Lower lobe of right lung (tissue), 2 donors: ENCODE measurements around the gene SYT15. TPM values are rescaled to one million over a fixed set of nuclear protein-coding genes. Genes with fewer than 3 reads are reported as not detected.

Experiments used
- ATAC-seq, 2 donors: fragments of 200-7000 bp; cut with Tn5 transposase; one replicate each; pipeline ENCODE4 v1.9.1; 2020 to 2022; ENCODE audit warnings: mild to moderate bottlenecking in 2 of 2, moderate library complexity in 2 of 2
- DNase-seq: peaks from one replicate; pipeline ENCODE4 v3.0.0-alpha.2; 2020
- H3K27ac ChIP-seq: fragments of 200-600 bp; one replicate; pipeline ENCODE4 v1.8.0; 2022
- H3K27me3 ChIP-seq: fragments of 200-600 bp; one replicate; pipeline ENCODE4 v1.8.0; 2022; ENCODE audit warnings: low read depth
- H3K36me3 ChIP-seq: fragments of 200-600 bp; one replicate; pipeline ENCODE4 v1.8.0; 2022; ENCODE audit warnings: mild to moderate bottlenecking
- H3K4me1 ChIP-seq: fragments of 200-600 bp; one replicate; pipeline ENCODE4 v1.8.0; 2022
- H3K4me3 ChIP-seq: fragments of 200-600 bp; one replicate; pipeline ENCODE4 v1.8.0; 2022; ENCODE audit warnings: mild to moderate bottlenecking
- H3K9me3 ChIP-seq: fragments of 200-600 bp; one replicate; pipeline ENCODE4 v1.8.0; 2022
- CTCF ChIP-seq: fragments of 200-600 bp; IDR thresholded peaks from one replicate; pipeline ENCODE4 v1.8.0; 2022; ENCODE audit warnings: antibody characterized with exemption, mild to moderate bottlenecking
- intact Hi-C: fragments of 100-400 bp; cut with DNase I; formaldehyde crosslinking; loops from one replicate; pipeline ENCODE4 v1.11.0; 2022
- total RNA-seq: library from RNA; stranded (reverse); fragmentation: NEBNext Ultra II Directional; extraction: Animal tissue kit (Norgen Biotek cat#: 25700); gene quantifications from one replicate; pipeline ENCODE4 v1.2.1, GENCODE V29; 2021
- donor health status: DM: no; HTN: yes; CAD: no; lungs with severe emphysema.

SYT15 gene
- total RNA-seq, 1 donor from 2014 or later, result 34.5 TPM

DNA sequence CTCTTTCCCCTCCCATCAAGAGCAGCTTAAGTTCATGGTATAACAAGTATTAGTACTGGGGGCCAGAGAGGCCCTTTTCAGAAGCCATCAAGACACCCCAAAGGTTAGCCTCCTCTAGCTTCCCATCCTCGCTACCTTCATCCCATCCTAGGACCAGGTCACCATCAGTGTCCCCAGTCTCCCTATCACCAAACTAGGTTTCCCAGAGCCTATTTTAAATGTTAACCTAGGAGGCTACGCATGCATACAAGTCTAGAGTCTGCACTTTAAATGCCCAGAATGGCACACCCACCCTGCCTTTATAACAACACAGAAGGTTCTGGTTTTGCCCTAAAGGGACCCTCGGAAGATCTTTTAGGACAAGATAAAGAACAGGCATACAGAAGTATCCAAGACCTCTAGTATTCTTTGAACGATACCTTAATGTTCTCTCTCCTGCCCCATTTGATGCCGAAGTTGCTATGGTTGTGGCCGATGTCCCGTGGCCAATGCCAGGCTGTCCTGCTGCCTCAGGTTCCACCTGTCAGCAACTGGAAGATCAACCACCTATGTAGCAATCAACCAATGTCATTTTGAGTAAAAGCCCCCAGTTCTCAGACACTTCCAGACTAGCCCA, 24.7 kb upstream of the SYT15 start:
- Histone ChIP-seq H3K36me3 (peaks cover 12% of the 10 kb centered on the region), H3K4me1 (peaks cover 16% of the 10 kb centered on the region), H3K27ac (no peak overlapping the region), H3K27me3 (peaks cover 46% of the 10 kb centered on the region), H3K9me3 (no peaks in the 10 kb centered on the region), H3K4me3 (no peak overlapping the region)
- DNase-seq (no peak), ATAC-seq (no peak)
- intact Hi-C loops, result no loop called here
- TF ChIP-seq CTCF, result no peak

GRCh38 chr10:46555366-46555712, 23.6 kb upstream of the SYT15 start:
- H3K27ac ChIP-seq, result peak overlapping the region; percentile 59
- DNase-seq, result no peak
- ATAC-seq, result peak; percentile 16 to 50
- H3K4me1 ChIP-seq, result peaks cover 16% of the 10 kb centered on the region
- intact Hi-C loops, result no loop called here
- H3K36me3 ChIP-seq, result peaks cover 5% of the 10 kb centered on the region
- H3K9me3 ChIP-seq, result no peaks in the 10 kb centered on the region
- peak overlapping the region; percentile 60 for H3K4me3 ChIP-seq
- no peak for TF ChIP-seq CTCF
- H3K27me3 ChIP-seq, result peaks cover 52% of the 10 kb centered on the region

DNA sequence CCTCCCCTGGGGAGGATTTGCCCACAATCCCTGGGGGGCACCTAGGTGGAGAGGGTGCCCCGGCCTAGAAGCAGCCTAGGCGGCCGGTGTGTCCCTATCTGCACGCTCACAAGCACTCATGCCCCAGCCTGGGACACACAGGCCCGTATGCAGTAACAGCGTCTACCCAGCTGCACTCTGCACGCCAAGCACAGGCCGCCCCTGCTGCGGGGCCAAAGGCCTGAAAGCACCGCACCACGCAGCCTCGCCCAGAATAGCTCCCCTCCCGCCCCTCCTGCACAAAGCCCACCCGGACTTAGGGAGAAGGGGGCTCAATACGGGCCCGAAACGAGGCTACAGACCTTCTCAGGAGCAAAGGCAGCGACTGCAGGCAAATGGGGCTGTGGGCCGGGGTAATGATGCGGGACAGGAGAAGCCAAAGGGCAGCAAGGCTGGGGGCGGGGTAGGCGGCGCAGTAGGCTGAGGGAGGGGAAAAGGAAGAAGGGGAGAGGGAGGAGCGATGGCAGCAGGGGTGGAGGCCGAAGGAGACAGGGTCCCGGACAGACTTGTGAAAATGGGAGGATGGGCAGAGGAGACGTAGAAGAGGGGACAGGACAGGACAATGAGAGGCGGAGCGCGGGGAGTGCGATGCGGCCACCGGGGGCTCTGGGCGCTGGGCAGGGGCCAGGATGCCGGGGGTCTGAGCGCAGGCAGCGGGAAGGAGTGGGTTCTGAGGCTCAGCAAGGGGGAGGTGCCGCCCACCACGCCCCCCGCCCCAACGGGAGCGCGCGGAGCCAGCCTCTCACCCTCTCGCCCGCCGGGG, 23.0 kb upstream of the SYT15 start:
- intact Hi-C loops, result no loop called here
- Histone ChIP-seq H3K4me3 (peak overlapping the region; percentile 60), H3K4me1 (peaks cover 16% of the 10 kb centered on the region), H3K9me3 (no peaks in the 10 kb centered on the region), H3K27me3 (peaks cover 52% of the 10 kb centered on the region), H3K36me3 (peaks cover 3% of the 10 kb centered on the region), H3K27ac (peak overlapping the region; percentile 59)
- peak; percentile 73 for DNase-seq
- no peak for TF ChIP-seq CTCF
- peak; percentile 50 to 68 for ATAC-seq

DNA sequence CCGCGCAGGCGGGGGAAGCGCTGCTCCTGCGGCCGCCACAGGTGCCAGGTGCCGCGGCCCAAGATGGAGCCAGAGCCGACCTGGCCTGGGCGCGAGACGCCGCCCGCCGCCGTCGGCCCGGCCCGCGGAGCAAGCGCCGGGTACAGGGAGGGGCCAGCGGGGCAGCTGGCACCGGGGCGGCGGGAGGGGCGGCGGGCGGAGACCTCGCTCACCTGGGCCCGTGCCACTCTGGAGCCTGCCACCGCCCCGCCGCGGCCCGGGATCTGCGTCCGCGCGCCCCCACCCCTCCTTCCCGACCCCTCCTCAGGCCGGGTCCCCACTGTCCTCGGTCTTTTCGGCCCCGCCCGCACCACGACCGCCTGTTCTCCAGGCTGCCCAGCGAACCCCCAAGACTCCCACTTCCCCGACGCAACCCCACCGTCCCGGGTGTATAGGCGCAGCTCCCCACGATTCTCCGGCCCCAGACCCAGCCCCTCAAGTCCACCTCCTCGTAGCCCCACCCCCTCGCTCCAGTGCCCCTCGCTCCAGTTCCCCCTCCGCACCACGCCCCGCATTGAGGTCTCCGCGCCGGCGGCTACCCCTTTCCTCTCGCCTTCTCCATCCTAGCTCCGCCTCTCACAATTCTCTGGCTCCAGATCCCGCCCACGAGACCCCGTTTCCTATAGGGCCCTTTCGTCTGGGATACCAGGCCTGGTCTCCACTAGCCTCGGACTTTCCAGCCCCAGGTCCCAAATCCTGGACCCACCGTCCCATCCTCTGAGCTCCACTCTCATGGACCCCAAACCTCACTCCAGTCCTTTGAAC, 22.2 kb upstream of the SYT15 start, which contains the start of gene GPRIN2:
GPRIN2 (minus strand) TSS at position 144 of the 804 bp plus-strand sequence. CDS start 5,922 bp downstream, outside the sequence.
- peak; percentile 78 for DNase-seq
- Histone ChIP-seq H3K36me3 (peaks cover 2% of the 10 kb centered on the region), H3K27ac (peak within 1 kb of the TSS; percentile 59), H3K4me3 (peak within 1 kb of the TSS; percentile 60), H3K27me3 (peaks cover 52% of the 10 kb centered on the region), H3K9me3 (no peaks in the 10 kb centered on the region), H3K4me1 (peaks cover 16% of the 10 kb centered on the region)
- intact Hi-C loops, result no loop called here
- peak; percentile 70 to 87 for ATAC-seq
- TF ChIP-seq CTCF, result no peak

DNA sequence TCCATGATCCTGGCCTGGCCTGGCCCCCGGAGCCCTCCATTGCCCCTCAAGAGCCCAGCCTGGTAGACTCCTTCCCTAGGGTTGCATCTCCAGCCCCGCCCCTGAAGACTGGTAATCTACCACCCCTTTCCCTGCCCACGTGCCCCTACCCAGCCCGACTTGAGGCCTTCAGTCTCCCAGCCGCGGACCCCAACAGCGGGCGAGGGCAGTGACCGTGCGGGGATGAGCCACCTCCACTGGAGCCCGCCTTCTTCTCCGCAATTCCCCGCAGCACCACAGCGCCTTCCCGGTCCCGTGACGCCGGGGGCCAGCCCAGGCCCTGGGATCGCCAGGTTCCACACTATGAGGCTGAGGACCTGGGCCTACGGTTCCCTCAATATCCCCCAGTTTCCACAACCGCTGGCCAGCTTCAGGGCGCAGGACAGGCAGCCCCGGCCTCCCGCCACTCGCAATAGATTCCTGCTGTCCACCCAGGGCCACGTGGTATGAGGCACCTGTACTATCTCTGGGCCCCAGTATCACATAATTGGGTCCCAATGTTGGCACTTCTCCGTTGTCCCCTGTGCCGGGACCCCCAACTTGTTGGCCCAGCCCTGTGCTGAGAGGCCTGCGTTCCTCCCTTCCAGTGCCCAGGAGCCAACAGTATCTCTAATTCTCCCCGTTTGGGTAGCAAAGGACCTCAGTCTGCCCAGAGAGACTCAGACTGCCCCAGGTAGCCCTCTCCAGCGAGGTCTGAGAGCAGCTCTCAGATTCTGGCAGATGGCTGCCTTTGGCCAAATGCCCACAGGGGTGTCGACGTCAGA, 21.4 kb upstream of the SYT15 start:
- no peaks in the 10 kb centered on the region for H3K36me3 ChIP-seq
- H3K27me3 ChIP-seq, result peaks cover 52% of the 10 kb centered on the region
- peaks cover 16% of the 10 kb centered on the region for H3K4me1 ChIP-seq
- H3K4me3 ChIP-seq, result no peak overlapping the region
- TF ChIP-seq CTCF, result no peak
- DNase-seq (peak; percentile 53), ATAC-seq (no peak)
- no peaks in the 10 kb centered on the region for H3K9me3 ChIP-seq
- H3K27ac ChIP-seq, result no peak overlapping the region
- intact Hi-C loops, result no loop called here
